ENCODE measurements around the gene CCDC30. TPM values are rescaled to one million over a fixed set of nuclear protein-coding genes. Genes with fewer than 3 reads are reported as not detected.

The CCDC30 gene
- total and polyA plus RNA-seq, 2 experiments from 2014 or later, result 2.6 to 12.9 TPM

GRCh38 chr1:42449256-42449655, 13.8 kb upstream of the CCDC30 start:
- Histone ChIP-seq H3K27ac (no peak overlapping the region), H3K79me2 (no peaks in the 10 kb centered on the region), H3K36me3 (replicated peaks; ENCODE audit: insufficient read depth, low read depth) (no peaks in the 10 kb centered on the region), H3K4me1 (ENCODE audit: insufficient read depth) (no peaks in the 10 kb centered on the region), H3K4me2 (no peak overlapping the region), H3K9me2 (replicated peaks; ENCODE audit: insufficient read depth) (no peaks in the 10 kb centered on the region), H3K4me3 (no peak overlapping the region), H2AFZ (no peak overlapping the region), H3K9me3 (ENCODE audit: low read depth) (no peaks in the 10 kb centered on the region), H3K27me3 (no peaks in the 10 kb centered on the region), H4K20me1 (ENCODE audit: insufficient read depth, poor library complexity, severe bottlenecking) (no peaks in the 10 kb centered on the region)
- no peak for TF ChIP-seq CTCF (IDR thresholded peaks at IDR 0.05; ENCODE audit: poor library complexity)
- TF ChIP-seq EZH2 (IDR thresholded peaks at IDR 0.05; ENCODE audit: borderline replicate concordance), result no peak
- no peak for DNase-seq (ENCODE audit: low spot score)

GRCh38 chr1:42450061-42450460, 13.0 kb upstream of the CCDC30 start:
- Histone ChIP-seq H3K36me3 (replicated peaks; ENCODE audit: insufficient read depth, low read depth) (no peaks in the 10 kb centered on the region), H3K4me2 (no peak overlapping the region), H3K9me2 (replicated peaks; ENCODE audit: insufficient read depth) (no peaks in the 10 kb centered on the region), H3K27ac (no peak overlapping the region), H3K4me3 (no peak overlapping the region), H3K9me3 (ENCODE audit: low read depth) (no peaks in the 10 kb centered on the region), H4K20me1 (ENCODE audit: insufficient read depth, poor library complexity, severe bottlenecking) (no peaks in the 10 kb centered on the region), H2AFZ (no peak overlapping the region), H3K4me1 (ENCODE audit: insufficient read depth) (no peaks in the 10 kb centered on the region), H3K27me3 (no peaks in the 10 kb centered on the region), H3K79me2 (no peaks in the 10 kb centered on the region)
- DNase-seq (ENCODE audit: low spot score), result no peak
- TF ChIP-seq CTCF (IDR thresholded peaks at IDR 0.05; ENCODE audit: poor library complexity), result no peak
- no peak for TF ChIP-seq EZH2phosphoT487 (IDR thresholded peaks at IDR 0.05; ENCODE audit: low read depth, severe bottlenecking, unreplicated experiment)
- TF ChIP-seq EZH2 (IDR thresholded peaks at IDR 0.05; ENCODE audit: borderline replicate concordance), result no peak
- WGBS (ENCODE audit: low lambda C conversion rate, missing lambda C conversion rate), result 84% methylated on average over 1 of the region's 1 CpG

GRCh38 chr1:42453386-42453785, 9.7 kb upstream of the CCDC30 start:
- no peak overlapping the region for H3K4me3 ChIP-seq
- TF ChIP-seq EZH2 (IDR thresholded peaks at IDR 0.05; ENCODE audit: borderline replicate concordance) (no peak), EZH2phosphoT487 (IDR thresholded peaks at IDR 0.05; ENCODE audit: low read depth, severe bottlenecking, unreplicated experiment) (no peak), CTCF (IDR thresholded peaks at IDR 0.05; ENCODE audit: poor library complexity) (no peak)
- H3K36me3 ChIP-seq (replicated peaks; ENCODE audit: insufficient read depth, low read depth), result no peaks in the 10 kb centered on the region
- no peaks in the 10 kb centered on the region for H4K20me1 ChIP-seq (ENCODE audit: insufficient read depth, poor library complexity, severe bottlenecking)
- no peaks in the 10 kb centered on the region for H3K27me3 ChIP-seq
- no peaks in the 10 kb centered on the region for H3K9me2 ChIP-seq (replicated peaks; ENCODE audit: insufficient read depth)
- no peak overlapping the region for H3K27ac ChIP-seq
- 87% methylated on average over 4 of the region's 4 CpGs for WGBS (ENCODE audit: low lambda C conversion rate, missing lambda C conversion rate)
- H3K79me2 ChIP-seq, result peaks cover 7% of the 10 kb centered on the region
- H3K4me2 ChIP-seq, result no peak overlapping the region
- H3K4me1 ChIP-seq (ENCODE audit: insufficient read depth), result peaks cover 9% of the 10 kb centered on the region
- H3K9me3 ChIP-seq (ENCODE audit: low read depth), result no peaks in the 10 kb centered on the region
- no peak for DNase-seq (ENCODE audit: low spot score)
- H2AFZ ChIP-seq, result no peak overlapping the region

- Histone ChIP-seq H3K27ac (peak overlapping the region; percentile 54), H3K79me2 (peaks cover 7% of the 10 kb centered on the region), H3K9me2 (replicated peaks; ENCODE audit: insufficient read depth) (no peaks in the 10 kb centered on the region), H3K4me2 (no peak overlapping the region), H3K4me1 (ENCODE audit: insufficient read depth) (peaks cover 9% of the 10 kb centered on the region), H2AFZ (no peak overlapping the region), H3K27me3 (no peaks in the 10 kb centered on the region), H4K20me1 (ENCODE audit: insufficient read depth, poor library complexity, severe bottlenecking) (no peaks in the 10 kb centered on the region), H3K36me3 (replicated peaks; ENCODE audit: insufficient read depth, low read depth) (no peaks in the 10 kb centered on the region), H3K9me3 (ENCODE audit: low read depth) (no peaks in the 10 kb centered on the region), H3K4me3 (no peak overlapping the region)
- WGBS (ENCODE audit: low lambda C conversion rate, missing lambda C conversion rate), result 87% methylated on average over 5 of the region's 5 CpGs
- DNase-seq (ENCODE audit: low spot score), result no peak
- TF ChIP-seq CTCF (IDR thresholded peaks at IDR 0.05; ENCODE audit: poor library complexity), result no peak
- no peak for TF ChIP-seq EZH2phosphoT487 (IDR thresholded peaks at IDR 0.05; ENCODE audit: low read depth, severe bottlenecking, unreplicated experiment)
- TF ChIP-seq EZH2 (IDR thresholded peaks at IDR 0.05; ENCODE audit: borderline replicate concordance), result no peak
Observed at GRCh38 chr1:42454403-42454802, 8.7 kb upstream of the CCDC30 start.

All from hepatocyte (in vitro differentiated cells).